ENCODE measurements around the gene DHRS11. TPM values are rescaled to one million over a fixed set of nuclear protein-coding genes. Genes with fewer than 3 reads are reported as not detected.
A peak's percentile ranks its signal among the peaks of the same experiment; 100 is the strongest.

DHRS11 gene
- total RNA-seq, 1 experiment from 2014 or later, result 38.0 TPM

GRCh38 chr17:36545465-36546417 is 45.9 kb upstream of the DHRS11 start (continued):
- TF ChIP-seq AFF4 (CRISPR knock-in tag; IDR thresholded peaks at IDR 0.05; ENCODE audit: borderline replicate concordance) (no peak), ZNF232 (CRISPR knock-in tag; IDR thresholded peaks at IDR 0.05) (no peak), ETV6 (CRISPR knock-in tag; IDR thresholded peaks at IDR 0.05) (peak; percentile 70; the same call in 1 of the 2 replicates), ZNF317 (CRISPR knock-in tag; IDR thresholded peaks at IDR 0.05; ENCODE audit: borderline replicate concordance, low read depth) (0 out of 2 replicates have a peak, but pooled peaks have one; percentile 20), ZNF396 (CRISPR knock-in tag; IDR thresholded peaks at IDR 0.05; ENCODE audit: borderline replicate concordance) (no peak), HMGXB4 (CRISPR knock-in tag; IDR thresholded peaks at IDR 0.05) (no peak; the same call in 1 of the 2 replicates), SOX15 (CRISPR knock-in tag; IDR thresholded peaks at IDR 0.05) (no peak), OVOL2 (CRISPR knock-in tag; IDR thresholded peaks at IDR 0.05; ENCODE audit: borderline replicate concordance) (no peak), RORB (CRISPR knock-in tag; IDR thresholded peaks at IDR 0.05) (no peak)
- TF ChIP-seq, protein P1, sequence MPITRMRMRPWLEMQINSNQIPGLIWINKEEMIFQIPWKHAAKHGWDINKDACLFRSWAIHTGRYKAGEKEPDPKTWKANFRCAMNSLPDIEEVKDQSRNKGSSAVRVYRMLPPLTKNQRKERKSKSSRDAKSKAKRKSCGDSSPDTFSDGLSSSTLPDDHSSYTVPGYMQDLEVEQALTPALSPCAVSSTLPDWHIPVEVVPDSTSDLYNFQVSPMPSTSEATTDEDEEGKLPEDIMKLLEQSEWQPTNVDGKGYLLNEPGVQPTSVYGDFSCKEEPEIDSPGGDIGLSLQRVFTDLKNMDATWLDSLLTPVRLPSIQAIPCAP (CRISPR knock-in tag; IDR thresholded peaks at IDR 0.05), result peak; percentile 73; the same call in 1 of the 2 replicates
- TF ChIP-seq, protein P2, sequence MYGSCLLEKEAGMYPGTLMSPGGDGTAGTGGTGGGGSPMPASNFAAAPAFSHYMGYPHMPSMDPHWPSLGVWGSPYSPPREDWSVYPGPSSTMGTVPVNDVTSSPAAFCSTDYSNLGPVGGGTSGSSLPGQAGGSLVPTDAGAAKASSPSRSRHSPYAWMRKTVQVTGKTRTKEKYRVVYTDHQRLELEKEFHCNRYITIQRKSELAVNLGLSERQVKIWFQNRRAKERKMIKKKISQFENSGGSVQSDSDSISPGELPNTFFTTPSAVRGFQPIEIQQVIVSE (CRISPR knock-in tag; IDR thresholded peaks at IDR 0.05; ENCODE audit: borderline replicate concordance), result no peak

- CTCF ChIA-PET, result interaction anchor here (1.0 to 5.4 kb wide), 2 partner anchors 12 to 55 kb away, joined by 3 to 40 read pairs; partner anchors contain the start of genes MRM1, MYO19 and PIGW
- POLR2A ChIA-PET, result interaction anchor here (0.9 to 3.5 kb wide), 3 partner anchors 12 to 55 kb away, joined by 4 to 37 read pairs (median 8); partner anchors contain the start of genes MRM1, MYO19 and PIGW
- Mint-ChIP-seq H3K27ac (peak overlapping the region; percentile 96), H3K4me3 (peak overlapping the region; percentile 94), H3K27me3 (ENCODE audit: low read depth) (no peaks in the 10 kb centered on the region), H3K9me3 (no peaks in the 10 kb centered on the region), H3K4me1 (peaks cover 24% of the 10 kb centered on the region), H3K36me3 (peaks cover 3% of the 10 kb centered on the region; the same call in 1 of the 2 replicates)
- ATAC-seq (no peak), DNase-seq (ENCODE audit: low spot score) (no peak)
- TF ChIP-seq ZNF416 (CRISPR knock-in tag; IDR thresholded peaks at IDR 0.05) (no peak), ATF1 (CRISPR knock-in tag; IDR thresholded peaks at IDR 0.05) (no peak), NR2C2 (CRISPR knock-in tag; IDR thresholded peaks at IDR 0.05) (no peak), STAT6 (CRISPR knock-in tag; conservative IDR thresholded peaks at IDR 0.05; ENCODE audit: low read depth) (no peak), ZNF423 (CRISPR knock-in tag; IDR thresholded peaks at IDR 0.05) (no peak), NFE2L1 (CRISPR knock-in tag; IDR thresholded peaks at IDR 0.05) (no peak), ZMAT4 (CRISPR knock-in tag; IDR thresholded peaks at IDR 0.05) (no peak), ZNF138 (CRISPR knock-in tag; conservative IDR thresholded peaks at IDR 0.05) (no peak), GRHL2 (CRISPR knock-in tag; IDR thresholded peaks at IDR 0.05; ENCODE audit: insufficient replicate concordance, severe bottlenecking) (no peak), NR1H2 (CRISPR knock-in tag; IDR thresholded peaks at IDR 0.05) (no peak), ESRRA (CRISPR knock-in tag; IDR thresholded peaks at IDR 0.05; ENCODE audit: borderline replicate concordance) (no peak)
- TF ChIP-seq, protein P3, sequence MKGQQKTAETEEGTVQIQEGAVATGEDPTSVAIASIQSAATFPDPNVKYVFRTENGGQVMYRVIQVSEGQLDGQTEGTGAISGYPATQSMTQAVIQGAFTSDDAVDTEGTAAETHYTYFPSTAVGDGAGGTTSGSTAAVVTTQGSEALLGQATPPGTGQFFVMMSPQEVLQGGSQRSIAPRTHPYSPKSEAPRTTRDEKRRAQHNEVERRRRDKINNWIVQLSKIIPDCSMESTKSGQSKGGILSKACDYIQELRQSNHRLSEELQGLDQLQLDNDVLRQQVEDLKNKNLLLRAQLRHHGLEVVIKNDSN (CRISPR knock-in tag; IDR thresholded peaks at IDR 0.05), result no peak
These were observed 45.1 kb upstream of the DHRS11 start for GRCh38 chr17:36546418-36547093.

Data from WTC11 (cell line).